HepG2 (cell line): ENCODE data around the gene FAM32A. TPM values are rescaled to one million over a fixed set of nuclear protein-coding genes. Genes with fewer than 3 reads are reported as not detected.

Source experiments
- CCAR2 ChIP-seq: fragments of 200-400 bp; formaldehyde crosslinking; optimal IDR thresholded peaks from 2 replicates; pipeline ENCODE3; 2018; ENCODE audit warnings: low read depth, mild to moderate bottlenecking, low read length, moderate library complexity
- GTF2F1 ChIP-seq: fragments of 150-350 bp; IDR thresholded peaks from 2 replicates; pipeline ENCODE4 v1.6.1; 2014; ENCODE audit warnings: low read length
- HDAC1 ChIP-seq: sonication (generic); formaldehyde crosslinking; IDR thresholded peaks from 2 replicates; pipeline ENCODE4 v1.5.1; 2020; ENCODE audit warnings: mild to moderate bottlenecking, missing genetic modification reagents
- MEIS1 ChIP-seq: sonication (generic); formaldehyde crosslinking; IDR thresholded peaks from 2 replicates; pipeline ENCODE4 v1.9.0; 2021; ENCODE audit warnings: mild to moderate bottlenecking, missing genetic modification reagents, moderate library complexity, borderline replicate concordance
- MIER3 ChIP-seq: IDR thresholded peaks from 2 replicates; pipeline ENCODE4 v1.6.1; 2016; ENCODE audit warnings: missing compliant biosample characterization, borderline replicate concordance
- NCOA1 ChIP-seq: sonication (generic); formaldehyde crosslinking; IDR thresholded peaks from 2 replicates; pipeline ENCODE4 v1.9.0; 2021; ENCODE audit warnings: missing genetic modification reagents
- PHF5A ChIP-seq: IDR thresholded peaks from one replicate; pipeline ENCODE4 v1.6.1; 2018; ENCODE audit warnings: low read depth, missing genetic modification reagents; ENCODE audit not compliant: unreplicated experiment
- SIX4 ChIP-seq: sonication (generic); formaldehyde crosslinking; IDR thresholded peaks from 2 replicates; pipeline ENCODE4 v1.4.0; 2020; ENCODE audit warnings: missing genetic modification reagents
- SMYD3 ChIP-seq: sonication (generic); formaldehyde crosslinking; IDR thresholded peaks from 2 replicates; pipeline ENCODE4 v1.8.1; 2023; ENCODE audit warnings: mild to moderate bottlenecking, missing genetic modification reagents
- TFAP4 ChIP-seq: sonication (generic); IDR thresholded peaks from 2 replicates; pipeline ENCODE4 v1.6.1; 2016; ENCODE audit warnings: low read depth, borderline replicate concordance
- TOE1 ChIP-seq: sonication (generic); formaldehyde crosslinking; IDR thresholded peaks from 2 replicates; pipeline ENCODE4 v1.4.0; 2020; ENCODE audit warnings: mild to moderate bottlenecking, missing genetic modification reagents
- ZEB1 ChIP-seq: IDR thresholded peaks from 2 replicates; pipeline ENCODE4 v1.6.1; 2012; ENCODE audit warnings: mild to moderate bottlenecking, low read depth, inconsistent platforms; ENCODE audit not compliant: insufficient replicate concordance
- ZFX ChIP-seq: sonication (generic); formaldehyde crosslinking; IDR thresholded peaks from 2 replicates; pipeline ENCODE4 v1.4.0; 2020; ENCODE audit warnings: mild to moderate bottlenecking, low read depth, missing genetic modification reagents, moderate library complexity
- ZNF121 ChIP-seq: sonication (generic); formaldehyde crosslinking; IDR thresholded peaks from 2 replicates; pipeline ENCODE4 v1.5.0; 2020; ENCODE audit warnings: mild to moderate bottlenecking, missing genetic modification reagents
- ZNF180 ChIP-seq: sonication (generic); formaldehyde crosslinking; IDR thresholded peaks from 2 replicates; pipeline ENCODE4 v1.4.0; 2020; ENCODE audit warnings: low read depth, missing genetic modification reagents, borderline replicate concordance
- ZNF264 ChIP-seq: sonication (generic); formaldehyde crosslinking; IDR thresholded peaks from 2 replicates; pipeline ENCODE4 v1.4.0; 2020; ENCODE audit warnings: missing genetic modification reagents
- ZNF329 ChIP-seq: sonication (generic); formaldehyde crosslinking; IDR thresholded peaks from 2 replicates; pipeline ENCODE4 v1.9.0; 2021; ENCODE audit warnings: low read depth, mild to moderate bottlenecking, missing genetic modification reagents
- ZNF552 ChIP-seq: sonication (generic); formaldehyde crosslinking; IDR thresholded peaks from 2 replicates; pipeline ENCODE4 v1.9.0; 2022; ENCODE audit warnings: missing genetic modification reagents, mild to moderate bottlenecking, borderline replicate concordance
- ZNF574 ChIP-seq: sonication (generic); formaldehyde crosslinking; IDR thresholded peaks from 2 replicates; pipeline ENCODE4 v1.4.0; 2020; ENCODE audit warnings: missing genetic modification reagents
- ZNF746 ChIP-seq: sonication (generic); formaldehyde crosslinking; IDR thresholded peaks from 2 replicates; pipeline ENCODE4 v1.8.0; 2022; ENCODE audit warnings: mild to moderate bottlenecking, missing genetic modification reagents
- ZNF768 ChIP-seq: sonication (generic); formaldehyde crosslinking; IDR thresholded peaks from 2 replicates; pipeline ENCODE4 v1.4.0; 2020; ENCODE audit warnings: missing genetic modification reagents
- ZNF770 ChIP-seq: sonication (generic); formaldehyde crosslinking; IDR thresholded peaks from 2 replicates; pipeline ENCODE4 v1.5.0; 2020; ENCODE audit warnings: mild to moderate bottlenecking, missing genetic modification reagents
- ZNF772 ChIP-seq: sonication (generic); formaldehyde crosslinking; IDR thresholded peaks from 2 replicates; pipeline ENCODE4 v1.5.0; 2020; ENCODE audit warnings: mild to moderate bottlenecking, missing genetic modification reagents
- polyA plus RNA-seq, 8 experiments: library from polyadenylated mRNA; depleted of rRNA in 3 of 8; stranded (reverse) in 7 of 8; unstranded in 1 of 8; fragments of >200 nt; fragmentation: Illumina TruSeq in 4 of 8; extraction: Trizol in 4 of 8; gene quantifications; 2 replicates each; pipeline versions ENCODE4 v1.2.1 to v1.2.3, GENCODE V29; 2011 to 2016; ENCODE audit warnings: low read depth in 4 of 8, missing spikeins in 1 of 8, mixed read lengths in 1 of 8; ENCODE audit not compliant: insufficient read depth in 1 of 8
- total RNA-seq, 5 experiments: library from RNA; depleted of rRNA; stranded (reverse); fragments of >200 nt; fragmentation: Illumina TruSeq; extraction: Trizol; gene quantifications; 2 replicates each; pipeline ENCODE4 v1.2.3, GENCODE V29; 2016; ENCODE audit warnings: low read depth in 1 of 5

Gene FAM32A
- total and polyA plus RNA-seq, 2 of the 13 experiments (the other 11 are each of a cell fraction or from before 2014, with no cell fraction given), result 85.8 to 86.2 TPM

GRCh38 chr19:16200038-16201010 lies 15.1 kb downstream of the FAM32A start (continued):
- peak; percentile 66; the same call in 1 of the 2 replicates for TF ChIP-seq TFAP4
- TF ChIP-seq SMYD3 (CRISPR knock-in tag), result no peak
- 0 out of 2 replicates have a peak, but pooled peaks have one; percentile 52 for TF ChIP-seq GTF2F1
- no peak for TF ChIP-seq ZNF552 (CRISPR knock-in tag)
- no peak for TF ChIP-seq ZNF329 (CRISPR knock-in tag)
- peak; percentile 56; the same call in 1 of the 2 replicates for TF ChIP-seq MEIS1 (CRISPR knock-in tag)
- peak; percentile 29; the same call in 1 of the 2 replicates for TF ChIP-seq NCOA1 (CRISPR knock-in tag)
- TF ChIP-seq ZNF180 (CRISPR knock-in tag), result no peak
- peak; percentile 72; the same call in 1 of the 2 replicates for TF ChIP-seq HDAC1 (CRISPR knock-in tag)
- peak; percentile 26; the same call in 1 of the 2 replicates for TF ChIP-seq ZNF772 (CRISPR knock-in tag)
- no peak for TF ChIP-seq TOE1 (CRISPR knock-in tag)
- peak; percentile 48; the same call in 1 of the 2 replicates for TF ChIP-seq SIX4 (CRISPR knock-in tag)
- TF ChIP-seq MIER3 (CRISPR knock-in tag), result peak; percentile 83; the same call in 1 of the 2 replicates
- TF ChIP-seq CCAR2, result peak; percentile 33
- peak; percentile 34 for TF ChIP-seq ZEB1
- peak; percentile 78; the same call in 1 of the 2 replicates for TF ChIP-seq ZNF264
- 0 out of 2 replicates have a peak, but pooled peaks have one; percentile 51 for TF ChIP-seq ZNF746 (CRISPR knock-in tag)
- no peak for TF ChIP-seq ZNF770 (CRISPR knock-in tag)
- peak; percentile 86 for TF ChIP-seq ZNF574 (CRISPR knock-in tag)
- peak; percentile 89 for TF ChIP-seq PHF5A (CRISPR knock-in tag)
- TF ChIP-seq ZNF121 (CRISPR knock-in tag), result peak; percentile 41; the same call in 1 of the 2 replicates
- no peak for TF ChIP-seq ZNF768 (CRISPR knock-in tag)
- peak; percentile 70 for TF ChIP-seq ZFX (CRISPR knock-in tag)
